Measurements from ENCODE around the gene ELAVL1. TPM values are rescaled to one million over a fixed set of nuclear protein-coding genes. Genes with fewer than 3 reads are reported as not detected.
"Not testable (repeated sequence)": the region's sequence is repeated elsewhere in the genome, so short reads cannot be mapped to it uniquely, and the experiment has no call there.

The ELAVL1 gene
- total RNA-seq, 1 donor from 2014 or later, result 76.3 TPM

DNA sequence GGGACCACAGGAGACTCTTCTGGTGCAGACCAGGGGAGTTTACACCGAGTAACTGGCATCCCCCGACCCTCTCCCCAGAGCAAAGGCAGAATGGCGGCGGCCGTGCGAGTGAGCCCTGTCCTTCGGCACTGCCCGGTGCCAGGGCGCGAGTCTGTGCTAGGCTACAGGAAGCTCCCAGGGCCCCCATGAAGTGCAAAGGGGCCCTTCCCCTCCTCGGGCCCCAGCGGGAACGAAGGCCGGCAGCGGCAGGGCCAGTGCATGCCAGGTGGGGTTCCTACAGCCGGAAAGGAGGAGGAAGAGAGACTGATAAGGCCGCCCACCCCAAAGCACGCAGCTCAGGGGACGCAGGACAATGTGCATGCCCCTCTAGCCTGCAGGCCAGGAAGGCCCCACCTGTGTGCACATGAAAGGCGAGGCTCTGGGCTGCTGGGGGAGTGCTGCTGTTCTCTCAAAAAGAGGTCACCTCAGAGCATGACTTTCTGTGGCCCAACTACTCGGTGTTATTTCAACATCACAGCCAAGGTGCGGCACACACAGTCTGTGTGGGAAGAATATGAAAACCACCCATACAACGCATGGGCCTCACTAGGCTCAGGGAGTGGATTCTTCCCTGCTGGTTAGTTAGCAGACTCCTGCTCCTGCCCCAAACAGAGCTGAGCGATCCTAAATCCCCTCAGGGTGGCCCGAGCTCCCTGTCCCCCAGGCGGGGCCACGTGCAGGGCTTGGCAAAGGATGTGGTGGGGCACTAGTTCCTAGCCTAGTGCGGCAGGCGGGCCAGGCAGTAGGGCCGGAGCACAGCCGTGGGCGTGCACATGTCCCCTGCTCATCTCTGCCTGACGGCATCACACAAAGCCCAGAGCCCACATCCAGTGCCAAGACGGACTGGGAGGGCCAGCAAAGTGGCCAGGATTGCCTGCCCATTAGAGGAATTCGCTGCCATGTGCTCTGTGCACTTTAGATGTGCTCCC lies 33.6 kb downstream of the ELAVL1 start:
- DNase-seq (ENCODE audit: extremely low read depth, low read depth, low spot score), result no peak

DNA sequence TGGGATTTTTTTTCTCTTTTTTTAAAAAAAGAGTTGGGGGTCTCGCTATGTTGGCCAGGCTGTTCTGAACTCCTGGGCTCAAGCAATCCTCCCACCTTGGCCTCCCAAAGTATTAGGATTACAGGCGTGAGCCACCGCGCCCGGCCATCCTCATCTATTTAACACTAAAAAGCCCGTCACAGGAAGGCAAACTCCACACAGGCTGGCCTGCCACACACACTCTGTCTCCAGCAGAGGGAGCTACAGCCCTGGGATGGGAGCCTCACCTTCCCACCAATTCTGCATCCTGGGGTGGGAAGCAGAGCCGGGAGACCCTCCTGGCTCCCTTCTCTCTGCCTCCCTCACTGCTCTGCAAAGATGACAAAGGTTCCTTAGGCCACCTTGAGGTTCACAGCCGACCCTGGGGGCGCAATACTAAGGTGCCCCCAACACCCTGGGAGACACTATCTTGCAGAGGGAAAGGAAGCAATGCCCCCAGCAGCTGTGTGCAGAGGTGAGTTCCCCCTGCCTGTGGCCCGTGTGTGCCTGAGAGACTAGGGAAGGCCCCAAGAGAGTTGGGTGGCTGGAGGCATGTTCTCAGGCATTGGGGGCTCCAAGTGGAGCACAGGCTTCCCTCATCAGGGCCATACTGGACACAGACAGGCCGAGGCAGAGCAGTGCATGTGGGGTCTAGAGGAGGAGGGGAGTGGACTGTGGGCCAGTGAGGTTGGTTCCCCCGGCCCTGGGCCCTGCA lies 34.6 kb downstream of the ELAVL1 start:
- DNase-seq (ENCODE audit: extremely low read depth, low read depth, low spot score), result no peak

DNA sequence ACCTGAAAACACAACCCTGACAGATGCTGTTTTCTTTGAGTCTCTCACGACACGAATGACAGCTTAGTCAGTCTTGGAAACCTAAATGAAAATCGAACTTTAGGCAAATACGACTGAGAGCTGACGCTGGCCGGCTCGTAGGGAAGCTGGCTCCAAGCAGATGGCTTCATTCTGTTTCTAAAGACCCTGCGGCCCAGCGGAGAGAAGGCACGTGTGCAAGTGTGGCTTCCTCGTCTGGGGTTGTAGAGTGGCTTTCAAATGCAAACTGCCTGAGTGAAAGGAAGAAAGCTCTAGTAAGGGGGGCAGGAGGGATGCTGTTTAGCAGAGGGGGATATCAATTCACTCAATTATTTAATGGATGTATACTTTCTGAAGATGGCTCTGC lies 35.9 kb downstream of the ELAVL1 start:
- no peak for DNase-seq (ENCODE audit: extremely low read depth, low read depth, low spot score)

DNA sequence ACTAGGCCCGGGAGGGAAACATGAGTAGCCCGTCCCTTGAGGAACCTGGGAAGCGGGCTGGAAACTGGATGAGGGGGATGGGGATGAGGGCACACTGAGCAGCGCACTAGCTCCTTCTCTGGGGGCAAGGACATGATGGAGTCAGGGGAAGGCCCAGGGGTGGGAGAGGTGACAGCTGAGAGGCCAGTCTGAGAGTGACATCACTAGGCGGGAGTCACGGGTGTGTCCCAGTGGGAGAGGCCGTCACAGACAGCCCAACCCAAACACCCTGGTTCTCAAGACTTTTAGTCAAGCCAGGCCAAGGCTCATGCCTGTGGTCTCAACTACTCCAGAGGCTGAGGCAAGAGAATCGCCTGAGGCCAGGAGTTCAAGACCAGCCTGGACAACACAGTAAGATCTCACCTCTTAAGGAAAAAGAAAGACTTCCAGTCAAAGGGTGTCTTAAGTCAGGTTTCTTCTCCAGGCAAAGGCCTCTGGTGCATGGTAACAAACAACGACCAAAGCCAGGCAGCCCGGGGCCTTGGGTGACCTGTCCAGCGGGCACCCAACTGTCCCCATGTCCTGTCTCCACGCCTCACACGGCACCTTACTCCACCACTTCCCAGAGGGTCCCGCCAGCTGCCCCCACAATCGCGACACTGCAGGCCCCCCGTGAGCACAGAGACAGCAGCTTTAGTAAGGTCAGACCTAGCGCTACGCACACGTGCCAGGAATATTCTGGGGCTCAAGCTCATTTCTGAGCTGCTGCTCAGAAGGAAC lies 36.5 kb downstream of the ELAVL1 start:
- no peak for DNase-seq (ENCODE audit: extremely low read depth, low read depth, low spot score)

DNA sequence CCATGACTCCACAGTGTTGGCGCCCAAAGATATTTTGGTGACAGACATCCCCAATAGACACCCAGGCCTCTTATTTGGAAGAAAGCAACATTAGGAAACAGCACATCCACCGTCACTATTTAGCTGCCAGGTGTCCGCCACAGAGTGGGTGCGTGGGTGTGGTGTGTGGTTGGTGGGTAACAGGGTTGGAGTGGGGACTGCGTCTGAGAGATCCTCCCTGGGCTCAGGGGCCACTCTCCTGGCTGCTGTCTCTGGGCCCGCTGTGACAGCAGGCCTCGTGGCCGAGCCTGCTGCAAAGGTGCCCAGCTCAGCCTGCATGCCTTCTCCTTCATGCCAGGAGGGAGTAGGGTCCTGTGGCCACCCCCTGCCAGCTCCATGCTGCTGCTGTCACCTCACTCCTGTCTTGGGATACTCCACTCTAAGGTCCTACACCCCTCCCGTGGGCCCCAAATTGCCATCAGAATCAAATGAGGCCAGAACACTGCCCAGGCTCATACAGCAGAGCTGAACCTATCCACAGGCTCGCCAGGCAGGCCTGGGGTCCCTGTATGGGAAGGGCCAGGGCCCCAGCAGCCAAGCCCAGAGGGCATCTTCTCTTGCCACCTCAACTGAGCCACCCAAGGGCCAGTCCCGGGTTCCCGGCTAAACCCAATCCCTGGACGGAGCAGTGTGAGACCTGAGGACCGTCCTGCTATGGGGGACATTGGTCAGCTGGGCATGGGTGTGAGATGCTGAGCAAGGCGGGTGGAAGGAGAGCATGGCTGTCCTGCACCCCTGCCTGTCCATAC lies 37.2 kb downstream of the ELAVL1 start:
- no peak for DNase-seq (ENCODE audit: extremely low read depth, low read depth, low spot score)

DNA sequence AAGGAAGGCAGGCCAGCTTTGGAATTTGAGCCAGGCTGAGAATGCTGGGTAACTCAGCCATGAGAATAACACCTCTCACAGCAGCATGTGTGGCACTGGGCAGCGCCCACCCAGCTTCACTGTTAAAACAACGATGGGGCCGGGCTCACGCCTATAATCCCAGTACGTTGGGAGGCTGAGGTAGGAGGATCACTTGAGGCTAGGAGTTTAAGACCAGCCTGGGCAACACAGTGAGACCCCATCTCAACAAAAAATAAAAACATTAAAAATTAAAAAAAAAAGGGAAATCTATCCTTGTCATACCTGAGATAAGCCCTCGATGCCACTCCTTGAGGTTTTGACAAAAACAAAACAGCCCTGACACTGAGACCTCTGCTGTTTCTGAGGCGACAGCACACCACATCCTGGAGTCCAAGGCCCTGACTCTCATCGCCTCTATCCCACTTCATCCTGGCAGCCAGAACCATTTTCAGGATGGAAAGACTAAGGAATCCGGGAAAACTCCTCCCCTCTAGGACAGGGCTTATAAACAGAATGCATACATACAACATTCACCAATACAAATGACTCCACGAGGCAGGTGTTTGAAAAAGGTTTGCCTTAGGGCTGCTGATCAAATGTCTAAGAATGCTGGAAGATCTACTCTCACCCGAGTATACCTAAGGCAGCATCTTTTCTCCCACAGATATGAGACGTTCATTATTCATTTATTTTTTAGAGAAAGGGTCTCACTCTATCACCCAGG lies 39.3 kb downstream of the ELAVL1 start:
- no peak for DNase-seq (ENCODE audit: extremely low read depth, low read depth, low spot score)

DNA sequence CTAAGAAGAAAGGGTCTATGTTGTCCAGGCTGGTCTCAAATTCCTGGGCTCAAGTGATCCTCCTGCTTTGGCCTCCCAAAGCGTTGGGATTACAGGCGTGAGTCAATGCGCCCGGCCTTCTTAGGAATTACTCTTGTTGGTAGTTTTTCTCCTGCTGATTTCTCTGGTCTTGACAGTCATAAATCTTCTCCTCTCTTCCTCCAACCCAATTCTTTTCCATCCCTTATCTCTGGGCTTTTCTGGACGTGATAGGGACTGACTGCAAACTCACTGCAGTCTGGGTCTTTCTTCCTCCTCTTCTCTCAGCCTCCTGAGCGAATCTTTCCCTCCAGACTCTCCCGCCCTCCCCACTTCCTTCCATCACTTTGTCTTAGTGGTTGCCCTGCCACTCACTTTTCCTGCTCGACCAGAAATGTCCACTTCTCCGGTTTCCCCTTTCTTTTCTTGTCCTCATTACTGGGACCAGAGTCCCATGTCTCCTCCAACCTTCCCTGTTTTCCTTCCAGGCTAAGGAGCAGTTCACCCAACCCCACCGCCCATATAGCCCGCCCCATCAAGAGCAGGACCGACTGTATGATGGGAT lies 40.1 kb downstream of the ELAVL1 start:
- DNase-seq (ENCODE audit: extremely low read depth, low read depth, low spot score), result no peak

DNA sequence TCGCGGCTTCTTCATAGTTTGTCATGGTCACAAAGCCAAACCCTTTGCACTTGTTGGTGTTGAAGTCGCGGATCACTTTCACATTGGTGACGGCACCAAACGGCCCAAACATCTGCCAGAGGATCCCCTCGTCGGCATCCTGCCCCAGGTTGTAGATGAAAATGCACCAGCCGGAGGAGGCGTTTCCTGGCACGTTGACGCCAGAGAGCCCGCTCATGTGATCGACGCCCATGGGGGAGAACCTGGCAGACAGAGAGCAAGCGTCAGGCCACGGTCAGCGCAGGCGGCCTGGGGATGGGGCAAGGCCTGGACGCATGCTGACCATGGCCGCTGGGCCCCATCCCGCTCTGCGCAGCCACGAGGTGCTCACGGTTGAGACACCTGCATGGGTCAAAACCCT lies 41.9 kb downstream of the ELAVL1 start:
- DNase-seq (ENCODE audit: extremely low read depth, low read depth, low spot score), result no peak

DNA sequence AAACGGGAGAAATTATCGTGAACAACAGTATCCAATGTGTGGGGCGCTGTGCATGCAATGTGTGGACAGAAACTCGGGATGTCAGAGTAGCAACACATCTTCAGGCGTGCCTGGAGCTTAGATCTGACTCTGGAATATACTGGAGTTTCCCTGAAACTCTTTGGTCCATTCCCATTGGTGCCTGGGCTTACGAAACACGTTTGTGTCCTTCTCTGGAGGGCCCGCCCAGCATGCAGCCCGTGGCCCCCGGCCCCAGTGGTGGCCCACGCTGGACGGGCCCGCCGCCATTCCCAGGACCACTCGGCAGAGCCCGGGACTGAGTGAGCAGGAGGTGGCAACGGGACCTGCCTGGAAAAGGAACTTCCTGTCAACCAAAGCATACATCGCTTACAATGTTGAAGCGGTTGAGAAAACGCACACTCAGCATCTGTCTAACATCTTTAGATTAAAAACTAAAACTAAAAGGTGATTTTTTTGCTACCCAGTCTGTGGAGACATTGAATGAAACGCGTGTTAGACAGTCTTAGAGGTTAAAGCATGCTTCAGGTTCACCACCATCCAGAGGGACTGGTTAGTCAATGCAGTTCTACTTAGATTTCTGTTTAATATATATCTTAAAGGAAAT lies 42.7 kb downstream of the ELAVL1 start:
- no peak for DNase-seq (ENCODE audit: extremely low read depth, low read depth, low spot score)

DNA sequence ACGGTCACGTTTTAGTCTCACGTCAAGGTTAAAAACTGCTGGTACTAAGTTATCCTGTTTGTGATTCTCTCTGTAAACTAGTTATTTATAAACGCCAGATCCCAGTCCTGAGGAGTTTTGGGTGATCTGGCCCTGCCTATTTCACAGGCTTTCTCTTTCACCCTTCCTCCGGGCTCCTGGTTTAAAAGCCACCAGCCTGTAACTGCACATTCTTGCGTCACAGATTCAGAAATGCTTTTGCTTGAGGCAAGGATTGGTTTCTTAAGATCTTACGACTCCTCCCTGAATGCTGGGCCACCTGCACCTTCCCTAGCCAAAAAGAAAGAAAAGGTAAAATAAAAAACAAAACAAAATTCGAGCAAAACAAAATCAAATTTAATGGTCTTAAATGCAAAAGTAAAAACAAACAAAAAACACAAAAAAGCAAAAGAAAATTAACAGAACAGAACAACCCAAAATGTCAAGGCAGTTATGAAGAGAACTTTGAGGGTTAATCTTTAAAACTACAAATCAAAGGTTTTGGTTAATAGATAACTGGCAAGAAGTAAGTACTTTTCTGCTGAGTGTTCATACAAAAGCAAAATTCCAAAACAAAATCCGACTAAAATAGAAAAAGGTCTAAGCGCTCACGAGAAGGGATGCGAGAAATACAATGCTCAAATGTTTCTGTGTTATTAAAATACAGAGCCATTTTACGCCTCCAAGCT lies 43.4 kb downstream of the ELAVL1 start:
- DNase-seq (ENCODE audit: extremely low read depth, low read depth, low spot score), result no peak

DNA sequence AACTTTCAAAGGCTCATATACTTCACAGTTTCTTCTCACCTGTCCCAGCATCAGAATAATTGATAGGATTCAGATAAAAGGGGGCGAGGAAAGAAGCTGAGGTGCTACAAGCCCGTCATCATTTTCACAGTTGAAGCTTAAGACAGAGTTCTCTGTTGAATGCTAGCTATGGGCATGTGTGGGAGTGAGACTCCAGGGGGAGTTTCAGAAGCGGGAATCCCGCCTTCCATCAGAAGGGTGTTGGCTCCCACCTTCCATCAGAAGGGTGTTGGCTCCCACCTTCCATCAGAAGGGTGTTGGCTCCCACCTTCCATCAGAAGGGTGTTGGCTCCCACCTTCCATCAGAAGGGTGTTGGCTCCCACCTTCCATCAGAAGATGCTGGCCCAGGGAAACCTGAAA lies 44.4 kb downstream of the ELAVL1 start:
- DNase-seq (ENCODE audit: extremely low read depth, low read depth, low spot score), result not testable (repeated sequence)

DNA sequence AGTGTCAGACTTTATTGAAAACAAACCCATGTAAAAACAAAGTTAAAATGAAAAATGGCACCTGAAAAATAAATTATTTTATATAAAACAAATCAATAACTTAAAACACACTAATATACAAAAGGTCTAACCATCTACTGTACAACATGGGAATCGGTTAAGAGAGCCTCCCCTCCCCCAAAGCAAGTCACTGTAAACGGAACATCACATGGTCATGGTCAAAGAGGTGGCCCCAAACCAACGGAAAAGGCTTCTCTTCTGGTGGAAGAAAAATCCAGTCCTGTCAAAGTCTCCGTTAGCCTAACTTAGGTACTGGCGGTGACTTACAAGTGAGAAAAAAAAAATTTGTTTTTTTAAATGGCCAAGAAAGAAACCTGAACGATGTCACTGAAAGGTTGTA lies 46.2 kb downstream of the ELAVL1 start:
- no peak for DNase-seq (ENCODE audit: extremely low read depth, low read depth, low spot score)

DNA sequence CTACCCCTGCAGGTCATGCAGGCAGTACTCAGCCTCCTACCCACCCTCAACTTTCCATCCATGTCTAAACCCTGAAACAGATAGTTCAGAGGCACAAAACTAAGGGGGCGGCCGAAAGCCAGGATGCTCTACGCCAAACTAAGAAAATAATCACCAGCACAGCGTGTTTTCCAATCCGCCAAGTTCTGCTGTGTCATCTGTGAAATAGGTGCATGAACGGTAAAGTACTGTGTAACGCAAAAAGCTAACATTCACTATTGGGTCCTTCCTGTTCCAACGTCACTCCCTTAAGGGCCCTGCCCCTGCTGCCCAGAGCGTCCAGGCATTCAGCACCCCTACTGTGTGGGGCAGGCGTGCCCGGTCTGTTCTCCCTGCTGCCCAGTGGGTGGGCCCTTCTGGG lies 49.7 kb downstream of the ELAVL1 start:
- no peak for DNase-seq (ENCODE audit: extremely low read depth, low read depth, low spot score)

DNA sequence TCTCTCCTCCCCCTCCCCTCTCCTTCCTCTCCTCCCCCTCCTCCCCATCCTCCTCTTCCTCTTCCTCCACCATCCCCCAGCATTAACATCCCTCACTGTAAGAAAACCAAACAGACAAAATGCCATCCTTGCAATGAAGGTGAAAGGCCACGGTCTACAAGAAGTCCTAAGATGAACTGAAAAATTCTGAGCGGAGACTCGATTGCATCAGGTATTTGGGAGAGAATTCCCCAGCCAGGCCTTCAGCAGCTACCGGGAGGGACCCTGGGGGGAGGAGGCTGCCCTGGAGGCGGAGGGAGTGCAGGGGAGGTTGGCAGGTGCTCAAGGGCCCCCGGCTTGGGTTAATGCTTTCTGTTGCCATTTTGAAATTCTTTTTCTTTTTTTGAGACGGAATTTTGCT lies 51.9 kb downstream of the ELAVL1 start:
- no peak for DNase-seq (ENCODE audit: extremely low read depth, low read depth, low spot score)

DNA sequence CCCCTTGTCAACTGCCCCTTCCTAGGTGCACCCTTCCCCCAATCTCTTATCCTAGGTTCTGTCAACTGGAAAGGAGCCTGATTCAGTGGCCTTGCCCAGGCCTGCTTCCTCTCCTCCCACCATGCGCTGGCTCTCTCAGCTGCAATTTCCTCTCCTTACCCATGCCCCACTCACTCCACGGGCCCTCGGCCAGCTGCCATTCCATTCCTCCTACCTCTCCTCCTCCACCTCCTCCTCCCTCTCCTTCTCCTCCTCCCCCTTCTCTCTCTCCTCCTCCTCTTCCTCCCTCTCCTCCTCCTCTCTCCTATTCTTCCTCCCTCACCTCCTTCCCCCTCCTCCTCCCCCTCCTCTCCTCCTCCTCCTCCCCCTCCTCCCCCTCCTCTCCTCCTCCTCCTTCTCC lies 52.4 kb downstream of the ELAVL1 start:
- DNase-seq (ENCODE audit: extremely low read depth, low read depth, low spot score), result no peak

DNA sequence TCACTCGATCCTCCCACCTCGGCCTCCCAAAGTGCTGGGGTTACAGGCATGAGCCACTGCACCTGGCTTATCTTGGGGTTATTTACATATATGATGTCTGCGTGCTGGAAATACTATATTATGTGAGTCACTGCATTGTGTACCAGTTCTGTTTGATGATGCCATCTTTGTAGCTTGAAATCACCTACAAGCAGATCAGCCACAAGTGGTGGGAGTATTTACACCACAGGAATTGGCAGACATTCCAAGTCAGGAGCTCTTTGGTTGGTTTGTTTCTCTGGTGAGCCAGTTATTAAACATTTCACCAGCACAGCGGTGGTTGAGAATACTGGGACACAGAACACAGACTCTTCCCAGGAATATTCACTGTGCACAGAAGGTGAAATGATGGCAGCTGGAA lies 57.5 kb downstream of the ELAVL1 start:
- DNase-seq (ENCODE audit: extremely low read depth, low read depth, low spot score), result no peak

DNA sequence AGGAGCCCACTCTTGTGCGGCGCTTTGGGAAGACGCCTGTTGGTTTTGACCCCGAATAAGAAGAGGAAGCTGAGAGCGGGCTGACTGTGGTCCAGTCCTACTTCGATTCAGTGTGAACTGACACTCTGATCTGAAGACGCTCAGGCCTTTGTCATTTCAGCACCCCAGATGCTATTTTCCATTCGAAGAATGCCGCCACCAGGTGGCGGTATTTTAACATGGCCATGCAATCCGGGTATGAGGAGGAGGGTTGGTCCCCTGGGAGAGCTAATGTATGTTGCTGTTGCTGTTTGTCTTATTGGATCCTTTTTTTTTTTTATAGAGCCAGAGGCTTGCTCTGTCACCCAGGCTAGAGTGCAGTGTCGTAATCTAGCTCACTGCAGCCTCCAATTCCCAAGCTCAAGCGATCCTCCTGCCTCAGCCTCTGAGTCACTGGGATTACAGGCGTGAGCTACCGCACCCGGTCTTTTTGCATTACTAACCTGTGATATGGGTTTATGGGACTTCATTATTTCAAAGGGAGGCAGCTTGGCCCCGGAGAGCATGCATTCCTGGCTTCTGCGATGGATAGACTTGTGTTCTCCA lies 61.2 kb downstream of the ELAVL1 start:
- DNase-seq (ENCODE audit: extremely low read depth, low read depth, low spot score), result no peak

Measured in glomerular endothelial cell (primary cell).